H1 (cell line): ENCODE measurements around the gene CYP1B1. TPM values are rescaled to one million over a fixed set of nuclear protein-coding genes. Genes with fewer than 3 reads are reported as not detected.

Experiments
- CBX5 ChIP-seq: fragments of 300-800, 300-1000 bp; sonication (generic); IDR thresholded peaks from 2 replicates; pipeline ENCODE4 v1.7.1; 2016; ENCODE audit warnings: antibody characterized with exemption, low read length, low read depth
- CHD7 ChIP-seq: fragments of 300-600 bp; sonication (generic); IDR thresholded peaks from 2 replicates; pipeline ENCODE4 v1.7.1; 2012; ENCODE audit warnings: low read length, moderate library complexity, mild to moderate bottlenecking, inconsistent platforms; ENCODE audit not compliant: insufficient replicate concordance
- JUND ChIP-seq: IDR thresholded peaks from 2 replicates; pipeline ENCODE4 v1.6.1; 2011; ENCODE audit warnings: mild to moderate bottlenecking, improper control_type of control experiment, low read length
- SAP30 ChIP-seq: fragments of 300-600 bp; sonication (generic); IDR thresholded peaks from 2 replicates; pipeline ENCODE4 v1.7.1; 2012; ENCODE audit warnings: low read length, moderate library complexity, mild to moderate bottlenecking, inconsistent platforms; ENCODE audit not compliant: insufficient read depth, insufficient replicate concordance
- polyA plus RNA-seq, 7 experiments: library from polyadenylated mRNA; depleted of rRNA in 3 of 7; stranded (reverse) in 5 of 7; unstranded in 2 of 7; fragments of >200 nt in 5 of 7; fragments of 200-250 nt in 2 of 7; gene quantifications; 1 replicate in 5 of 7; 2 replicates in 1 of 7; 4 replicates in 1 of 7; pipeline versions ENCODE4 v1.2.1 to v1.2.3, GENCODE V29; 2011 to 2013; ENCODE audit warnings: missing spikeins in 2 of 7, mixed read lengths in 2 of 7
- total RNA-seq: library from RNA; stranded (reverse); fragmentation: NEBNext Ultra II Directional; extraction: Animal tissue kit (Norgen Biotek cat#: 25700); gene quantifications from 2 replicates; pipeline ENCODE4 v1.2.1, GENCODE V29; 2021

The CYP1B1 gene
- total and polyA plus RNA-seq, 2 of the 8 experiments (the other 6 are each of a cell fraction or from before 2014, with no cell fraction given) = 1.3 to 5.7 TPM

- TF ChIP-seq CHD7 (no peak), SAP30 (no peak), JUND (no peak), CBX5 (no peak)
Measured at GRCh38 chr2:38021589-38021988, 54.4 kb downstream of the CYP1B1 start (continued).
